ENCODE measurements around the gene CYP11A1. TPM values are rescaled to one million over a fixed set of nuclear protein-coding genes. Genes with fewer than 3 reads are reported as not detected.

Gene CYP11A1
- under 1 TPM in 1 of 2 experiments, not detected in 1; 0.29 TPM for total RNA-seq

- no peaks in the 10 kb centered on the region for H3K36me3 Mint-ChIP-seq
- H3K9me3 Mint-ChIP-seq = no peaks in the 10 kb centered on the region
- ChIA-PET POLR2A (no interaction called here), CTCF (interaction anchor here (1.3 to 2.2 kb wide), 2 partner anchors 15 to 122 kb away, joined by 3 to 7 read pairs; no protein-coding TSS in a partner anchor)
- peaks cover 3% of the 10 kb centered on the region for H3K4me1 Mint-ChIP-seq (ENCODE audit: low read depth)
- DNase-seq = no peak
- H3K27me3 Mint-ChIP-seq = peaks cover 33% of the 10 kb centered on the region
- no peak within 1 kb of the TSS for H3K27ac Mint-ChIP-seq
- H3K4me3 Mint-ChIP-seq = no peak within 1 kb of the TSS
- intact Hi-C loops (cut with micrococcal nuclease) = no loop called here
Measured at GRCh38 chr15:74367296-74367854, at the start of gene CYP11A1. Gene CYP11A1 (minus strand): TSS chr15:74367646. CDS start chr15:74367585, 61 bp downstream.

GRCh38 chr15:74417225-74417624 lies 49.8 kb upstream of the CYP11A1 start:
- H3K4me3 Mint-ChIP-seq = no peak overlapping the region
- DNase-seq = no peak
- peaks cover 22% of the 10 kb centered on the region for H3K4me1 Mint-ChIP-seq (ENCODE audit: low read depth)
- peak overlapping the region; percentile 23 for H3K27ac Mint-ChIP-seq
- ChIA-PET POLR2A (interaction anchor here (1.5 kb wide), 1 partner anchor 11 kb away, joined by 3 read pairs; no protein-coding TSS in a partner anchor), CTCF (no interaction called here)
- peaks cover 37% of the 10 kb centered on the region for H3K36me3 Mint-ChIP-seq
- H3K27me3 Mint-ChIP-seq = no peaks in the 10 kb centered on the region
- H3K9me3 Mint-ChIP-seq = no peaks in the 10 kb centered on the region
- intact Hi-C loops (cut with micrococcal nuclease) = no loop called here

GRCh38 chr15:74415966-74416916 lies 48.8 kb upstream of the CYP11A1 start:
- Mint-ChIP-seq H3K4me1 (ENCODE audit: low read depth) (peaks cover 17% of the 10 kb centered on the region), H3K27ac (peak overlapping the region; percentile 19), H3K9me3 (no peaks in the 10 kb centered on the region), H3K36me3 (peaks cover 44% of the 10 kb centered on the region), H3K27me3 (no peaks in the 10 kb centered on the region), H3K4me3 (no peak overlapping the region)
- DNase-seq = no peak
- POLR2A ChIA-PET = no interaction called here
- CTCF ChIA-PET = no interaction called here
- intact Hi-C loops (cut with micrococcal nuclease) = no loop called here

- no peak overlapping the region for H3K27ac Mint-ChIP-seq
- peaks cover 6% of the 10 kb centered on the region for H3K4me1 Mint-ChIP-seq (ENCODE audit: low read depth)
- DNase-seq = no peak
- H3K27me3 Mint-ChIP-seq = no peaks in the 10 kb centered on the region
- no peaks in the 10 kb centered on the region for H3K9me3 Mint-ChIP-seq
- POLR2A ChIA-PET = no interaction called here
- H3K4me3 Mint-ChIP-seq = no peak overlapping the region
- CTCF ChIA-PET = no interaction called here
- peaks cover 50% of the 10 kb centered on the region for H3K36me3 Mint-ChIP-seq
- intact Hi-C loops (cut with micrococcal nuclease) = no loop called here
Measured at GRCh38 chr15:74414603-74415338, 47.3 kb upstream of the CYP11A1 start.

- Mint-ChIP-seq H3K36me3 (peaks cover 50% of the 10 kb centered on the region), H3K4me3 (no peak overlapping the region), H3K4me1 (ENCODE audit: low read depth) (peaks cover 6% of the 10 kb centered on the region), H3K27me3 (no peaks in the 10 kb centered on the region), H3K27ac (no peak overlapping the region), H3K9me3 (no peaks in the 10 kb centered on the region)
- no peak for DNase-seq
- ChIA-PET POLR2A (no interaction called here), CTCF (no interaction called here)
- intact Hi-C loops (cut with micrococcal nuclease) = no loop called here
Measured at GRCh38 chr15:74414081-74414580, 46.7 kb upstream of the CYP11A1 start.

- no peak for DNase-seq
- Mint-ChIP-seq H3K9me3 (no peaks in the 10 kb centered on the region), H3K27ac (no peak overlapping the region), H3K4me1 (ENCODE audit: low read depth) (peaks cover 6% of the 10 kb centered on the region), H3K36me3 (peaks cover 46% of the 10 kb centered on the region), H3K27me3 (no peaks in the 10 kb centered on the region), H3K4me3 (no peak overlapping the region)
- CTCF ChIA-PET = no interaction called here
- intact Hi-C loops (cut with micrococcal nuclease) = no loop called here
- POLR2A ChIA-PET = no interaction called here
Measured at GRCh38 chr15:74413350-74414080, 46.1 kb upstream of the CYP11A1 start.

GRCh38 chr15:74412159-74412558 lies 44.7 kb upstream of the CYP11A1 start:
- no peak overlapping the region for H3K4me3 Mint-ChIP-seq
- peaks cover 6% of the 10 kb centered on the region for H3K4me1 Mint-ChIP-seq (ENCODE audit: low read depth)
- intact Hi-C loops (cut with micrococcal nuclease) = no loop called here
- no peaks in the 10 kb centered on the region for H3K27me3 Mint-ChIP-seq
- H3K27ac Mint-ChIP-seq = no peak overlapping the region
- POLR2A ChIA-PET = no interaction called here
- H3K9me3 Mint-ChIP-seq = no peaks in the 10 kb centered on the region
- CTCF ChIA-PET = no interaction called here
- peaks cover 40% of the 10 kb centered on the region for H3K36me3 Mint-ChIP-seq
- no peak for DNase-seq

- Mint-ChIP-seq H3K4me1 (ENCODE audit: low read depth) (peaks cover 6% of the 10 kb centered on the region), H3K36me3 (peaks cover 40% of the 10 kb centered on the region), H3K27me3 (no peaks in the 10 kb centered on the region), H3K4me3 (no peak overlapping the region), H3K27ac (no peak overlapping the region), H3K9me3 (no peaks in the 10 kb centered on the region)
- ChIA-PET CTCF (no interaction called here), POLR2A (no interaction called here)
- intact Hi-C loops (cut with micrococcal nuclease) = no loop called here
- no peak for DNase-seq
Measured at GRCh38 chr15:74411686-74412085, 44.2 kb upstream of the CYP11A1 start.

GRCh38 chr15:74410502-74410901 lies 43.1 kb upstream of the CYP11A1 start:
- DNase-seq = no peak
- H3K4me1 Mint-ChIP-seq (ENCODE audit: low read depth) = peaks cover 7% of the 10 kb centered on the region
- ChIA-PET POLR2A (no interaction called here), CTCF (interaction anchor here (1.4 to 1.8 kb wide), 3 partner anchors 28 to 35 kb away, joined by 3 to 6 read pairs (median 4); no protein-coding TSS in a partner anchor)
- intact Hi-C loops (cut with micrococcal nuclease) = no loop called here
- no peak overlapping the region for H3K27ac Mint-ChIP-seq
- H3K4me3 Mint-ChIP-seq = no peak overlapping the region
- H3K36me3 Mint-ChIP-seq = peaks cover 32% of the 10 kb centered on the region
- no peaks in the 10 kb centered on the region for H3K9me3 Mint-ChIP-seq
- no peaks in the 10 kb centered on the region for H3K27me3 Mint-ChIP-seq

GRCh38 chr15:74409225-74409624 lies 41.8 kb upstream of the CYP11A1 start:
- no peaks in the 10 kb centered on the region for H3K9me3 Mint-ChIP-seq
- peaks cover 22% of the 10 kb centered on the region for H3K36me3 Mint-ChIP-seq
- no peak overlapping the region for H3K4me3 Mint-ChIP-seq
- ChIA-PET POLR2A (no interaction called here), CTCF (interaction anchor here (1.4 to 1.8 kb wide), 2 partner anchors 27 to 29 kb away, joined by 3 to 6 read pairs; no protein-coding TSS in a partner anchor)
- intact Hi-C loops (cut with micrococcal nuclease) = no loop called here
- no peaks in the 10 kb centered on the region for H3K27me3 Mint-ChIP-seq
- no peak for DNase-seq
- H3K27ac Mint-ChIP-seq = no peak overlapping the region
- peaks cover 13% of the 10 kb centered on the region for H3K4me1 Mint-ChIP-seq (ENCODE audit: low read depth)

- Mint-ChIP-seq H3K4me1 (ENCODE audit: low read depth) (peaks cover 17% of the 10 kb centered on the region), H3K27me3 (no peaks in the 10 kb centered on the region), H3K4me3 (no peak overlapping the region), H3K27ac (peak overlapping the region; percentile 23), H3K36me3 (peaks cover 18% of the 10 kb centered on the region), H3K9me3 (no peaks in the 10 kb centered on the region)
- POLR2A ChIA-PET = no interaction called here
- CTCF ChIA-PET = interaction anchor here (1.8 kb wide), 1 partner anchor 27 kb away, joined by 6 read pairs; no protein-coding TSS in a partner anchor
- intact Hi-C loops (cut with micrococcal nuclease) = no loop called here
- DNase-seq = no peak
Measured at GRCh38 chr15:74408815-74409214, 41.4 kb upstream of the CYP11A1 start.
